HG02885 (cell line): Measurements from ENCODE around the gene POLR2A.

Experiments
- ATAC-seq: cut with Tn5 transposase; IDR thresholded peaks from one replicate; pipeline ENCODE4 v1.9.1; 2021; ENCODE audit warnings: mild to moderate bottlenecking; ENCODE audit not compliant: unreplicated experiment, poor library complexity

Gene POLR2A

GRCh38 chr17:7484067-7484918 is at the start of gene POLR2A:
POLR2A (plus strand) TSS chr17:7484366.
- peak; percentile 64 for ATAC-seq

GRCh38 chr17:7435676-7436555 is 48.2 kb upstream of the POLR2A start:
- peak; percentile 15 for ATAC-seq

GRCh38 chr17:7436556-7437368 is 47.4 kb upstream of the POLR2A start:
- peak; percentile 43 for ATAC-seq

- ATAC-seq: no peak
These were observed 46.8 kb upstream of the POLR2A start for GRCh38 chr17:7437369-7437863.

- no peak for ATAC-seq
These were observed 46.1 kb upstream of the POLR2A start for GRCh38 chr17:7437950-7438614.

DNA sequence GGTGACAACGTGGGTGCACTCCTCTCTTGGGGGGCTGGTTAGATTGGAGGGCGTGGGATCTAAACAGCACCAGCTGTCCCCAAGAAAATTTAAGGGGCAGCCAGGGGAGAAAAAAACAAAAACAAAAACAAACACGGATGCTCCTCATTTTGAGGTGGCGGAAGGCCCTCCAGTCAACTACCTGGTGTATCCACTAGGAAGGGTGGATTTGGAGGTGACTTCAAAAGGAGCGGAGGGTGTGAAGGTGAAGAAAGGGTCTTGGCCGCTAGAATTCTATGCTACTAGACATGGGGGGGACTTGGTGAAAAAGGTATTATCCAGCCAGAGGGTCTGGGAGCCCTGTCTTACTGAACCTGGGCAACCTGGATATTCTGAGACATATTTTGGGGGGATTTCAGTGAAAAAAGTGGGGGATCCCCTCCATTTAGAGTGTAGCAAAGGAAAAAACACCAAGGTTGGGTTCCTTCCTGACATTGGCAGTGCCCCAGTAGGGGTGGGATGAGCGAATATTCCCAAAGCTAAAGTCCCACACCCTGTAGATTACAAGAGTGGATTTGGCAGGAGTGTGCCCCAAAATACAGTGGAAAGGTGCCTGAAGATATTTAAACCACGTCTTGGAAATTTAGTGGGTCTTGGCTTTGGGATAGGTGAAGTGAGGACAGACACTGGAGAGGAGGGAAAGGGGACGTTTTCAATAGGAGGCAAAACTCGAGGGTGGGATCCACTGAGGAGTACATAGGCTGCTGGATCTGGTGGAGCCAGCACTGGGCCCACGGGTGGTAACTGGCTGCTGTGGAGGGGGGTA is 45.3 kb upstream of the POLR2A start:
- ATAC-seq: no peak

GRCh38 chr17:7439462-7440112 is 44.6 kb upstream of the POLR2A start, which contains the start of gene FGF11:
FGF11 (plus strand) TSS chr17:7439512; CDS start chr17:7439621, 109 bp downstream.
- ATAC-seq: no peak

GRCh38 chr17:7440113-7440833 is 43.9 kb upstream of the POLR2A start:
- no peak for ATAC-seq

DNA sequence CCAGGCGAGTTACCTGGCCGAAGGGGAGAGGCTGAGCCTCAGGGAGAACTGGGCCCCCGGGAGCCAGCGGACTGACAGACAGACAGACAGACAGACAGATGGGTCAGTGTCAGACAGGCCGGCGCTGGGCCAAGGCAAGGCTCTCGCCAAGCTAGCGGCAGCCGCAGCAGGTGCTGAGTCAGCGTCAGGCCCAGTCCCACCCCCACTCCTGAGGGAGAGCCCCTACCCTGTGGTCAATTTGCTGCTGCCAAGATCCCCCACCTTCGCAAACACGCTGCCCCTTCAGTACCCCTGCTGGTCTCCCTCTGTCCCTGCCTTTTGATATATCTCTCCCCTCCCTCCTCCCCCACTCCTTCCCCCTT is 43.4 kb upstream of the POLR2A start:
- no peak for ATAC-seq

DNA sequence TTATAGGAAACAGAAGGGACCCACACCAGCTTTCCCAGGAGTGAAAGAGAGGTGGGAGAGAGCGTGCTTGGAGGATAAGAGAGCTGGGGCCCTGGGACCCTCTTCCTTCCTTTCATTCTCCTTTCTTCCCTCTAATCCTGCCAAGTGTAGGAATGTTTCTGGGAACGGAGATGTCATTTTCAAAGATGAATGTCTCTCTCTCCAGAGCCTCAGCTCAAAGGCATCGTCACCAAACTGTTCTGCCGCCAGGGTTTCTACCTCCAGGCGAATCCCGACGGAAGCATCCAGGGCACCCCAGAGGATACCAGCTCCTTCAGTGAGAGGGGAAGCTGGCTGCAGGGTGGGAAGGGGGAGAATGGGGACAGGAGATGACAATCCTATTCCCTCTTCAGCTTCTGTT is 42.9 kb upstream of the POLR2A start:
- ATAC-seq: no peak

- no peak for ATAC-seq
These were observed 42.0 kb upstream of the POLR2A start for GRCh38 chr17:7442142-7442541.

DNA sequence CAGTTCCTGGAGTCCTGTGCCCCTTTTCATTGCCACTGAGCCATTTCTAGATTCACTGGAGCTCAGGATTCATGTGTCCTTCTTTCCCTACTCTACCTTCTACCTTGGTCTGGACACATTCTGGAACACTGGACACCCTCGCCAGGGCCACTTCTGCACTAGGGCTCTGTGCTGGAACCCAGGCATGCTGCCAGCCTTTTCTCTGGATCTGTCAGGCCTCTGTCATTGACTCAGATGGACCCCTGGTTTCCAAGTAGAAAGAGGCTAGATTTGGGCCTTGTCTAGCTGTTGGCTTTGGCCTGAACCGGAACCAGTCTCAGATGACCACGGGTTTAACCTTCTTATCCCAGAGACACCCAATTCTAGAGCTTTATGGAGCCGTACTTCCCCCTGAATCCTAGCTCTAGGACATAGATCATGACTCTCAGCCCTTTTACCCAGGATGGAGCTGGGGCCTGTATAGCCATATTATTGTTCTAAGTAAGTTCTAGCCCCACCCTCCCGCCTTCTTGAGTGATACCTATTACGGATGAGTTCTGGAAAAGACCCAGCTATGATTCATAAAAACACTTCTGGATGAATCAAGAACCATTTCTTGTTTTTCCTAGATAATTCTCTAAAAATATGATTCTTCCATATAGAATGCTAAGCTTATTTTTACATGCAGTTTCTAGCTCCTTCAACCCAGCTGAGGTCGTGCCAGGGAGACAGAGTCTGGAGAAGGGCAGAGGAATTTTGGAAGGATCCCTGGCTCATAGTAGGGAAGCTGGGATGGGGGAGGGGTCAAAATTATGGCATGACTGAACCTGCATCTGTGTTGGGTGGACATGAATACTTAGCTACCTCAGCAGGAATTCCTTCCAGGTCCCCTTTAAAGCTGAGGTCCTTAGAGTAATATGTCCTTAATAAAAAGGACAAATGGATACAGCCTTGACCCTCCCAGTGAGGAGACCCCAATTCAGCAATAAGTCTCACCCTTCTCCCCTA is 40.4 kb upstream of the POLR2A start:
- ATAC-seq: no peak

DNA sequence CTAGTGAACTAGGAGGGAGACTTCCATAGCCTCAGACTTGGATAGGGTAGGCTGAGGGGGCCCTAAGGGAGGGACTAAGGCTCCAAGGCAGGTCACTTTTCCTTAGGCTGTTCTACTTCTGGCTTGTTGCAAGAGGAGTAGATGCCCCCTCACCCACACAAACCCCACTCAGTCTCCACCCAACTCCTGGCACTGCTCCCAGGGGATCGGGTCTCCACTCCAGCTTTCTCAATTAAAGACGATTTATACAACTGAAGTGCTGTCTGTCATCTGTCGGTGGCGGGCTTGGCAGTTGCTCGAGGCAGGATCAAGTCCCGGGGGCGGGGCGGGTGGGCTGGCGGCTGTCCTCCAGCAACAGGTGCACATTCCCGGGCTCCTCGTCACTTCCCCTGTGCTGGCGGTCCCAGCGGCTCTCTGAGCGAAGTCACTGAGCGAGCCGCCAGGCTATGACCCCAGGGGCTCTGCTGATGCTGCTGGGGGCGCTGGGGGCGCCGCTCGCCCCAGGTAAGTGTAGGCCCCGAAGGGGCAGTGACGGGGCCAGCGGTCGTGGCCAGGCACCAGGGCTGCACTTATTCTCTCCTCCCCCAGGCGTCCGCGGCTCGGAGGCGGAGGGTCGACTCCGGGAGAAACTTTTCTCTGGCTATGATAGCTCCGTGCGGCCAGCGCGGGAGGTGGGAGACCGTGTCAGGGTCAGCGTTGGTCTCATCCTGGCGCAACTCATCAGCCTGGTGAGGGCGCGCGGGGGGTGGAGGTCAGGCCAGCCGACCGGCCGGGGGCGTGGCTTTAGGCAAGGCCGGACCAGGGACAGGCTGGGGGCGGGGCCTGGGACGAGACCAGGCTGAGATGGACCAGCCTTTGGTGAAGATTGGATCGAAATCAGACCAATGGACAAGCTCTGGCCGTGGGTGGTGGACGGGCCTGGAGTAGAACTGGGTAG is 39.2 kb upstream of the POLR2A start, which contains the start of gene CHRNB1:
TSS of gene CHRNB1 (plus strand) at position 380 of the 937 bp plus-strand sequence. CDS start at position 447, 67 bp downstream.
- no peak for ATAC-seq

- no peak for ATAC-seq
These were observed 38.6 kb upstream of the POLR2A start for GRCh38 chr17:7445619-7445968.

DNA sequence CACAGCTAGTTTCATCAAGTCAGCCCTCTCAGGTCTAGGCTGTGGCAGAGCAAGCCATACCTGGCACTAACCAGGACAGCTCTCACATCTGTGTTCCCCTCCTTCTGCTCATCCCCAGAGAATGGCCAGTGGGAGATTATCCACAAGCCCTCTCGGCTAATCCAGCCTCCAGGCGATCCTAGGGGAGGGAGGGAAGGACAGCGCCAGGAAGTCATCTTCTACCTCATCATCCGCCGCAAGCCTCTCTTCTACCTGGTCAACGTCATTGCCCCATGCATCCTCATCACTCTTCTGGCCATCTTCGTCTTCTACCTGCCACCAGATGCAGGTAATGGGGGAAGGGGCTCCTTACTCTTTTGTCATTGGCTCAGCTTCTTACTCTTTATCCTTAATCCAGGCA is 35.7 kb upstream of the POLR2A start:
- no peak for ATAC-seq
